NB4 (cell line): Measurements from ENCODE around the gene WNT1.

Experiments used
- DNase-seq: peaks from one replicate; pipeline ENCODE4 v3.0.0; 2010; ENCODE audit warnings: low read depth
- H3K4me3 ChIP-seq: one replicate; pipeline ENCODE4 v1.5.1; 2011; ENCODE audit warnings: mild to moderate bottlenecking, low read depth, low read length, moderate library complexity
- CTCF ChIP-seq: IDR thresholded peaks from one replicate; pipeline ENCODE4 v1.5.1; 2012; ENCODE audit warnings: low read depth, low read length
- MAX ChIP-seq: IDR thresholded peaks from 2 replicates; pipeline ENCODE4 v1.6.1; 2011; ENCODE audit warnings: low read depth, low read length
- MYC ChIP-seq: IDR thresholded peaks from 2 replicates; pipeline ENCODE4 v1.6.1; 2011; ENCODE audit warnings: low read depth, low read length
- POLR2A ChIP-seq: IDR thresholded peaks from 2 replicates; pipeline ENCODE4 v1.6.1; 2011; ENCODE audit warnings: mild to moderate bottlenecking; ENCODE audit not compliant: insufficient read length; ENCODE audit errors: extremely low read depth

Gene WNT1

GRCh38 chr12:48977290-48978281 lies 536 bp upstream of the WNT1 start:
- DNase-seq = peak; percentile 77
- no peak overlapping the region for H3K4me3 ChIP-seq
- 0 out of 2 replicates have a peak, but pooled peaks have one; percentile 17 for TF ChIP-seq MAX
- TF ChIP-seq POLR2A = no peak
- TF ChIP-seq CTCF = peak; percentile 71
- TF ChIP-seq MYC = no peak

GRCh38 chr12:48978741-48979601 lies 849 bp downstream of the WNT1 start:
- no peak for TF ChIP-seq MYC
- H3K4me3 ChIP-seq = no peak overlapping the region
- DNase-seq = no peak

- no peak overlapping the region for H3K4me3 ChIP-seq
- peak; percentile 41 for DNase-seq
- TF ChIP-seq MAX = no peak
- TF ChIP-seq CTCF = no peak
- TF ChIP-seq POLR2A = no peak
- TF ChIP-seq MYC = no peak
Measured at GRCh38 chr12:48979602-48980388, 1.7 kb downstream of the WNT1 start.

GRCh38 chr12:48980389-48980952 lies 2.3 kb downstream of the WNT1 start:
- H3K4me3 ChIP-seq = no peak overlapping the region
- peak; percentile 59 for DNase-seq
- TF ChIP-seq MYC = no peak
- TF ChIP-seq POLR2A = no peak
- TF ChIP-seq MAX = no peak
- TF ChIP-seq CTCF = peak; percentile 10

- no peak overlapping the region for H3K4me3 ChIP-seq
- DNase-seq = peak; percentile 61
- TF ChIP-seq MAX (no peak), MYC (no peak)
Measured at GRCh38 chr12:48980953-48981756, 3.0 kb downstream of the WNT1 start.
